M059J (cell line): ENCODE results near the gene NHLH1. TPM values are rescaled to one million over a fixed set of nuclear protein-coding genes. Genes with fewer than 3 reads are reported as not detected.
A peak's percentile ranks its signal among the peaks of the same experiment; 100 is the strongest.

ENCODE experiments used
- DNase-seq: peaks from one replicate; pipeline ENCODE4 v3.0.0-alpha.2; 2012; ENCODE audit warnings: low read depth
- total RNA-seq: library from RNA; depleted of rRNA; stranded (reverse); fragments of >200 nt; shearing (Covaris generic); gene quantifications from 2 replicates; pipeline ENCODE4 v1.2.3, GENCODE V29; 2014; rRNA removed

The NHLH1 gene
- total RNA-seq, 1 experiment from 2014 or later: not detected

DNA sequence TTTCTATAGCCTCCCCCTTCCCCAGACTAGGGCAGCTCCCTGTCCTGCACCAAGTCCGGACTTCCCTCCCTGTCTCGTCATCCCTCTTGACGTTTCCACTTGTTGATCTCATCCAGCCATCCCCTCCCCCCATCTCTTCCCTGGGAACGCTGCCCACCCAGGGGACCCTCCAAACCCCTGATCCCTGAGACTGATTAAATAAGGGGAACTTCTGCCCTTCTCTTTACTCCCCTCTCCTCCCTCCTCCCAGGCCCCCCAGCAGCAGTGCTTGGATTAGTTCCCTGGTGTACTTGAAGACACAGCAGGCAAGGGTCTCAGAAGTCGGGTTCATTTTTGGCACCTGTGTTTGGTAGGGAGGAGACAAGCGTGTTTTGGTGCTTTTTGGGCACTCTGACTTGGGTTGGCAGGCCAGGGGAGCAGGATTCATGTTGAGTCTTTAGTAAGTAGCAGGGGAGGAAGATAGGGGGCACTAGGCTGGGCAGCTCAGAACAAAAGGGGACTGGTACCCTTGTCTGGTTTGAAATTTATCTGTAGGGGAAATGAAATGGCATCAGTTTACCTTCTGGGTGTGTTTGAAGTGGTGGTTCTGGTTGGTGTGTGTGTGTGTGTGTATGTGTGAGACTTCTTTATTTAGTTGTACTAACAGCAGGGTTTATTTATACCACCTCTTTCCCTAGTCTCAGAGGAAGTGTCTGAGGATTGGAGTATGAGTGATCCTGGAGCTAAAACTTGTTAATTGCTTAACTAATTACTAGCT, 44.6 kb downstream of the NHLH1 start:
- no peak for DNase-seq

DNA sequence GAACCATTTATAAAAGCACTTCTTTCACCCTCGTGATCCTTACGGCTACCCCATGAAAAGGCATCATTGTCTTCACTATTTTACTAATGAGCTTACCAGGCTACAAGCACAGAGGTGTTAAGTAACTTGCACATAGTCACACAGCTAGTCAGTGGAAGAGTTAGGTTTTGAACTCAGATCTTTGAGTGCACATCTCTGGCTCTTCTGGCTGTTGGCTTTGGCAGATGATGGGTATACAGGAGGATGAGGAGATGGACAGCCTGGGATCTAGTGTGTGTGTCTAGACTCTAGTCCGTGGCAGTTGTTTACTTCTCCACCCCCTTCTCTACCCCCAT, 45.1 kb downstream of the NHLH1 start:
- DNase-seq: no peak

DNA sequence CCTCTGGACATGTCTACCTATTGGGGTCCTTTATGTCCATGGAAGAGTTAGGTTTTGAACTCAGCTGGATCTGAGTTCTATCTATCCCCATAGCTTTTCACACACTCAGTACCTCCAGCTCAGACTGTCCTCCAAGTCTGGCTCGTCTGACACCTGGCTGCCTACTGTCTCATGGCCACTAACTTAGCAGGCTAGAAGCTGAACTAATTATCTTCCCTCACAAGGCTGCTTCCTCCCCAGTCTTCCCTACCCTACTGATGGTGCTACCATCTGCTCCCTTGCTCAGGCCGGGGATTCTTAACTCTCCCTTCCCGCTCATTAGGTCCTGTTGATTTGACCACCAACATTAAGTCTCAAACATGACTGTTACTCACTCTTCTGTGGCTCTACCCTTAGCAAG, 46.8 kb downstream of the NHLH1 start:
- DNase-seq: no peak

DNA sequence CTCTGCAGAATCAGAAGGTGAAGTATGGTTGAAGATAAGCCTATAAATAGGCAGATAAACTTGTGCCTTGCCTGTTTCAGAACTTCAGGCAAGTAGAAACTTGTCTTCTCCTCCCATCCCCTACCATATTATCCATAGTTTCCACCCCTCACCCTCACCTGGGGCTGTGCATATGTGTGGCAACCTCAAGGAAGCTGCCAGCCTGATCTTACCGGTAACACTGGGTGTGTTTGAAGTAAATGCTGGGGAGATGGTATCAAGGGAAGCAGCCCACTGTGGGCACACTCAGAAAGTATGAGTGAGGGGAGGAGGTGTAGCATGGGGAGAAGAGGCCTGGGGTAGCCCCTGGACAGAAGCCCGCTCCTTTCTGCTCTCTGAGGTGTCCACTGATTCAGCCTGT, 48.0 kb downstream of the NHLH1 start:
- no peak for DNase-seq

DNA sequence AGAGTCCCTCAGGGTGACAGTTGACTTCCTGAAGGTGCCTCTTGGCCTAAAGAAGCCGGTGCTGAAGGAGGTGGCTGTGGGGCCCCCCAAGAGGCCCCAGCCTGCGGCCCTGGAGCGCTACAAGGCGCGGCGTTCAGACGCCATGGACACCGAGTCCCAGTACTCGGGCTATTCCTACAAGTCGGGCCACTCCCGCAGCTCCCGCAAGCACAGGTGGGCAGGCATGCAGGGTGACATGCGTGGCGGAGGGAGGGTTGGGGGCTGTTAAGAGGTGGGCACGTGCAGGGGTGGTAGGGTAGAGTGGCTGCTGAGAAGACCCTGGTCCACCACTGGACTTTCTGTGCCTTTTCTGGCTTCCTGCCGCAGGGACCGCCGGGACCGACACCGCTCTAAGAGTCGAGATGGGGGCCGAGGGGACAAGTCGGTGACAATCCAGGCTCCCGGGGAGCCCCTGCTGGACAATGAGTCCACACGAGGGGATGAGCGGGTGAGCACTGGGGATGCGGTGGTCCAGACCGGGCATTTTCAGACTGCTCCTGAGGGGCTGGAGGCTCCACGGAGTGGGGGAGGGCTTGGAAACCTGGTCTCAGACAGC, 48.9 kb downstream of the NHLH1 start:
- no peak for DNase-seq

DNA sequence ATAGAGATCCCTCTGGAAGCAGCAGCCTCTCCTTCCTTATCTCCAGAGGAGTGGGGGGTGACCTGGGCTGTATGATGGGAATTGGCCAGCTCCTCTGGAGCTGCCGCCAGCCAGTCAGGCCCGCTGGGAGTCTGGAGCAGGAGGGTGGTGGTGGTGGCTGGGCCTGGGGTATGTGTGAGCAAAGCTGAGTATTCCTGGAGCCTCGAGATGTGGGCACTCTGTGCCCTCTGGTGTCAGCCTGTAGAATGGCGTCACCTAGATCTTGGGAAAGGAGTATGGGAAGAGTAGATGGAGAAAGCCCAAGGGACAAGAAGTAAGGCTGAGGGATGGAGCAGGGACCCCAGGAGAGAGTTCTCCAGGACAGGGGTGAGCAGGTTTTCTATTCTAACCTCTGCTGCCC, 49.5 kb downstream of the NHLH1 start:
- DNase-seq: peak; percentile 48

DNA sequence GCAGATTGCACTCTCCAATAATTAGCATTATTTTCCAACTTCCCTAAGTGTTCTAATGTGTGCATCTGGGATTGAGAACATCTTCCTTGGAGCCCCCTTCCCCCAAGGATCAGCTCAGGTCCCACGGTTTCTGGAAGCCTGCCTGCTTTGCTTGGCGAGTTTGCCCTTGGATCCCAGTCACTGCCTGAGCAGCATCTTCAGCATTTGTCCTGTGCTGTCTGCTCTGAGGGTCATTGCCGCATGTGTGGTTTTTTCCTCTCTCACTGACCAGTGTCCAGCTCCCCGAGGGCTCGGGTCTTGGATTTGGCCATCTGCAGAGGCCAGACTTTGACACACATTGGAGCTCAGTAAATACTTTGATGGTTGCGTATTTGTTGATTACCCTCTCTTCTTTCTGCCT, 51.6 kb downstream of the NHLH1 start:
- no peak for DNase-seq

DNA sequence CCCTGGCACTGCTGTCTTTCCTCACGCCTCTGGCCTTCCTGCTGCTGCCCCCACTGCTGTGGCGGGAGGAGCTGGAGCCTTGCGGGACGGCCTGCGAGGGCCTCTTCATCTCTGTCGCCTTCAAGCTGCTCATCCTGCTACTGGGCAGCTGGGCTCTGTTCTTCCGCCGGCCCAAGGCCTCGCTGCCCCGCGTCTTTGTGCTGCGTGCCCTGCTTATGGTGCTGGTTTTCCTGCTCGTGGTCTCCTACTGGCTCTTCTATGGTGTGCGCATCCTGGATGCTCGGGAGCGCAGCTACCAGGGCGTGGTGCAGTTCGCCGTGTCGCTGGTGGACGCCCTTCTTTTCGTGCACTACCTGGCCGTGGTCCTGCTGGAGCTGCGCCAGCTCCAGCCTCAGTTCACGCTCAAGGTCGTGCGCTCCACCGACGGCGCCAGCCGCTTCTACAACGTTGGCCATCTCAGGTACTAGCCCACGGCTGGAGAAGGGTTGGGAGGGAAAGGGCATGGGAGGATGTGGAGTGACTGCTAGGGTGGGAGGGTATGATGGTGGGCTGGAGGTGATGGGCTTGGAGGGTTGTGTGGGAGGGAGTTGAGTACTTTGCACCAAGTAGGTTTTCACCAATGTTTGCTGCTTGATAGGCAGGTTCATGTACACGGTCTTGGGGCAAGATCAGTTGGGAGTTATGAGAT, 52.4 kb downstream of the NHLH1 start:
- no peak for DNase-seq

DNA sequence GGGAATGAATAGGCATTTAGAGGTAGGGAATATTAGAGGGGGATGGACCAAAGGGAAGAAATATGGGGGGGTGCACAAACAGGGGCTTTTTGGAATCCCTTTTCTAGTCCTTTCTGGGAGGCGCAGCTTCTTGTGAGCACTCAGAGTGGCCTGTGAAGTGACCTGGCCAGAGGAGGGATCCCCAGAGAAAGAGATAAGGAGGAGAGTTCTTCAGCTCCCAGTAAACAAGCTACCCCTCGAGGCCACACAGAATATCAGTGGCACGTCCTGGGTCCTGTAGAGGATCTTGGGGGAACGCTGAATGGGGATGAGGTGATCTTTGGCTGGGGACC, 52.9 kb downstream of the NHLH1 start:
- DNase-seq: no peak

DNA sequence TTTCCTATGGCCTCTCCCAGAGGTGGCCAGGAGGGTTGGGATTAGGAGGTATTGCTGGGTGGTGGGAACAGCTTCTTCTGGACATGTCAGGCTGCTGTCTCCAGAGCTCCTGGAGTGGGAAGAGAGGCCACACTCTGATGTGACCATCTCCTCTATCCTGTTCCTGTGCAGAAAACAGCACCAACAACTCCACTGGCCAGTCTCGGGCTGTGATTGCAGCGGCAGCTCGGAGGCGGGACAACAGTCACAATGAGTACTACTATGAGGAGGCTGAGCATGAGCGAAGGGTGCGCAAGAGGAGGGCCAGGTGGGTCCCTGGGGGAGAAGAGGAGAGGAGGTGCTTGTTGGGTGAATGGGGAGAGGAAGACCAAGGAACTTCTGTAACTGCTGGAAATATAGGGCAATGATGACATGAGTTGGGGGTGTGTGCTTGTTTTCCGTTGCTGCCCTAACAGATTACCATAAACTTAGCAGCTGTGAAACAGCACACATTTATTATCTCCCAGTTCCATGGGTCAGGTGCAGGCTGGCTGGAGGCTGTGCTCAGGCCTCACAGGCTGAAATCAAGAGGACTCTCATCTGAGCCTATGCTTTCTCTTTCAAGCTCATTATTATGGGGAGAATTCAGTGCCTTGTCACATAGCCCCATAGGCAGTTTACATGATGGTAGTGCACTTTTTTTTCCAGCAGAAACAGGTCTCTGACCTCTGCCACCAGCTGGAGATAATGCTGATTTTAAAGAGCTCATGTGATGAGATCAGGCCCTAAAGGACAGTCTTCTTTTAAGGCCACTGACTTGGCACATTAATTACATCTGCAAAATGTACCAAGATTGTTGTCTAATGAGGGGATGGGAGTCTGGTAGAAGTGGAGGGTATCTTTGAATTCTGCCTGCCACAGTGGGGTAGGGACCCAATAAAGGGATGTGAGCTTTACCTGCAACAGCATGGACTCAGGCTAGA, 54.3 kb downstream of the NHLH1 start:
- DNase-seq: no peak

DNA sequence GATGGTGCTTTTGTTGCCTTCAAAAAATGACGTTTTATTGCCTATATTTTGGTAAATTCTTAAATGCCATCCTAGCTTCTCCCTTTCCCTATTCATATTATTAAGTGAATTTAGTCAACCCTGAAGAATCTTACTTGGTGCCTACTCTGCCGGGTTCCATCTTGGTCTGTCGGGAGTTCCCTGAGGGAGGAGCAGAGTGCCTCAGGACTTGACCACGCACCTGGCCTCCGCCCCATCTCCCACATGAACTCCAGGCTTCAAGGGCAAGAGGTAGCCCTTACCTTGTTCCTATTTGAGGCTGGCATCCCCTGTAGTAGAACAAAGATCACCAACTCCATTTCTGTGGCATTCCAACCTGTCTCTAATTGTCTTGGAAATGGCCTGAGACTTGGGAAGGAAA, 55.0 kb downstream of the NHLH1 start:
- DNase-seq: no peak

Other genes with a start within 250 kb of the NHLH1 start
- not detected in 2 replicates for gene ATP1A4, start 215.5 kb upstream of the NHLH1 start, total RNA-seq
- gene CASQ1, start 176.5 kb upstream of the NHLH1 start, total RNA-seq: not detected in 2 replicates
- 217 and 240 TPM in 2 replicates for gene PEA15, start 161.7 kb upstream of the NHLH1 start, total RNA-seq
- gene DCAF8, start 104.5 kb upstream of the NHLH1 start, total RNA-seq: 31.1 and 40.6 TPM in 2 replicates
- 60.1 and 97.2 TPM in 2 replicates for gene PEX19, start 81.9 kb upstream of the NHLH1 start, total RNA-seq
- gene COPA, start 23.8 kb upstream of the NHLH1 start, total RNA-seq: 144 and 227 TPM in 2 replicates
- 91.8 and 135 TPM in 2 replicates for gene NCSTN, start 23.7 kb upstream of the NHLH1 start, total RNA-seq
- gene VANGL2, start 33.5 kb downstream of the NHLH1 start, total RNA-seq: 0.27 and 0.34 TPM in 2 replicates
- gene SLAMF6, start 156.2 kb downstream of the NHLH1 start, total RNA-seq: not detected in 2 replicates
- not detected in 2 replicates for gene CD84, start 212.4 kb downstream of the NHLH1 start, total RNA-seq